ENCODE results near the gene NETO2. TPM values are rescaled to one million over a fixed set of nuclear protein-coding genes. Genes with fewer than 3 reads are reported as not detected.

Gene NETO2
- polyA plus RNA-seq, 1 donor from 2014 or later: 101 TPM

DNA sequence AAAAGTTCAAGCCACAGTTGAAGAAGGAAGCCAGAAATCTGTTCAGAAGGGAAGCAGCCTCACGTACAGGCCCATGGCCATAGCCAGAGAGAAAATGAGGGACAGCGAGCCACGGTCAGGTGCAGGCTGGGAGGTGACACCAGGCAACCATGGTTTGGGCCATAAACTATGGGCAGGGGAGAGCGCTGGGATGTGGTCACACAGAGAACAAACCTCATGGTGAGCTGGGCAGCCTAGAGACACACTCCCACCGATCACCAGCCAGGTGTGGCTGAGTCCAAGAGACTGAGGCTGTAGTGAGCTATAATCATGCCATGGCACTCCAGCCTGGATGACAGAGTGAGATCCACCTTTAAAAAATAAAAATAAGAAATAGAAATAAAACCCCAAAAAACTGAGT, 76.5 kb downstream of the NETO2 start:
- Histone ChIP-seq H3K79me2 (replicated peaks; ENCODE audit: insufficient read depth, low read length) (no peaks in the 10 kb centered on the region), H3K4me3 (ENCODE audit: low read length) (no peak overlapping the region), H3K4me2 (ENCODE audit: low read length) (no peak overlapping the region), H3K27me3 (ENCODE audit: insufficient read depth, low read depth, low read length) (no peaks in the 10 kb centered on the region), H3K9ac (ENCODE audit: low read length) (no peak overlapping the region), H3K9me2 (ENCODE audit: insufficient read depth, low read length) (no peaks in the 10 kb centered on the region), H2AFZ (ENCODE audit: low read depth, low read length) (no peak overlapping the region), H3K36me3 (ENCODE audit: insufficient read depth, low read length) (no peaks in the 10 kb centered on the region), H3K27ac (ENCODE audit: low read length) (no peak overlapping the region), H3K9me3 (ENCODE audit: low read length) (no peaks in the 10 kb centered on the region), H3F3A (ENCODE audit: insufficient read depth, low read length, poor library complexity, severe bottlenecking) (no peaks in the 10 kb centered on the region), H4K20me1 (ENCODE audit: insufficient read depth) (no peaks in the 10 kb centered on the region)
- no peak for TF ChIP-seq SMC3 (conservative IDR thresholded peaks at IDR 0.05; ENCODE audit: poor library complexity)
- TF ChIP-seq TAF1 (IDR thresholded peaks at IDR 0.05; ENCODE audit: low read depth): no peak
- no peak for TF ChIP-seq EP300 (conservative IDR thresholded peaks at IDR 0.05; ENCODE audit: poor library complexity, severe bottlenecking)
- no peak for TF ChIP-seq MXI1 (conservative IDR thresholded peaks at IDR 0.05; ENCODE audit: poor library complexity, severe bottlenecking)
- no peak for TF ChIP-seq POLR2AphosphoS5 (IDR thresholded peaks at IDR 0.05)
- no peak for TF ChIP-seq RAD21 (conservative IDR thresholded peaks at IDR 0.05)
- TF ChIP-seq, protein P1, sequence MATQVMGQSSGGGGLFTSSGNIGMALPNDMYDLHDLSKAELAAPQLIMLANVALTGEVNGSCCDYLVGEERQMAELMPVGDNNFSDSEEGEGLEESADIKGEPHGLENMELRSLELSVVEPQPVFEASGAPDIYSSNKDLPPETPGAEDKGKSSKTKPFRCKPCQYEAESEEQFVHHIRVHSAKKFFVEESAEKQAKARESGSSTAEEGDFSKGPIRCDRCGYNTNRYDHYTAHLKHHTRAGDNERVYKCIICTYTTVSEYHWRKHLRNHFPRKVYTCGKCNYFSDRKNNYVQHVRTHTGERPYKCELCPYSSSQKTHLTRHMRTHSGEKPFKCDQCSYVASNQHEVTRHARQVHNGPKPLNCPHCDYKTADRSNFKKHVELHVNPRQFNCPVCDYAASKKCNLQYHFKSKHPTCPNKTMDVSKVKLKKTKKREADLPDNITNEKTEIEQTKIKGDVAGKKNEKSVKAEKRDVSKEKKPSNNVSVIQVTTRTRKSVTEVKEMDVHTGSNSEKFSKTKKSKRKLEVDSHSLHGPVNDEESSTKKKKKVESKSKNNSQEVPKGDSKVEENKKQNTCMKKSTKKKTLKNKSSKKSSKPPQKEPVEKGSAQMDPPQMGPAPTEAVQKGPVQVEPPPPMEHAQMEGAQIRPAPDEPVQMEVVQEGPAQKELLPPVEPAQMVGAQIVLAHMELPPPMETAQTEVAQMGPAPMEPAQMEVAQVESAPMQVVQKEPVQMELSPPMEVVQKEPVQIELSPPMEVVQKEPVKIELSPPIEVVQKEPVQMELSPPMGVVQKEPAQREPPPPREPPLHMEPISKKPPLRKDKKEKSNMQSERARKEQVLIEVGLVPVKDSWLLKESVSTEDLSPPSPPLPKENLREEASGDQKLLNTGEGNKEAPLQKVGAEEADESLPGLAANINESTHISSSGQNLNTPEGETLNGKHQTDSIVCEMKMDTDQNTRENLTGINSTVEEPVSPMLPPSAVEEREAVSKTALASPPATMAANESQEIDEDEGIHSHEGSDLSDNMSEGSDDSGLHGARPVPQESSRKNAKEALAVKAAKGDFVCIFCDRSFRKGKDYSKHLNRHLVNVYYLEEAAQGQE (IDR thresholded peaks at IDR 0.05; ENCODE audit: borderline replicate concordance): no peak
- no peak for TF ChIP-seq EZH2 (IDR thresholded peaks at IDR 0.05; ENCODE audit: borderline replicate concordance, insufficient read depth, low read length, poor library complexity, severe bottlenecking)
- TF ChIP-seq, protein P2, sequence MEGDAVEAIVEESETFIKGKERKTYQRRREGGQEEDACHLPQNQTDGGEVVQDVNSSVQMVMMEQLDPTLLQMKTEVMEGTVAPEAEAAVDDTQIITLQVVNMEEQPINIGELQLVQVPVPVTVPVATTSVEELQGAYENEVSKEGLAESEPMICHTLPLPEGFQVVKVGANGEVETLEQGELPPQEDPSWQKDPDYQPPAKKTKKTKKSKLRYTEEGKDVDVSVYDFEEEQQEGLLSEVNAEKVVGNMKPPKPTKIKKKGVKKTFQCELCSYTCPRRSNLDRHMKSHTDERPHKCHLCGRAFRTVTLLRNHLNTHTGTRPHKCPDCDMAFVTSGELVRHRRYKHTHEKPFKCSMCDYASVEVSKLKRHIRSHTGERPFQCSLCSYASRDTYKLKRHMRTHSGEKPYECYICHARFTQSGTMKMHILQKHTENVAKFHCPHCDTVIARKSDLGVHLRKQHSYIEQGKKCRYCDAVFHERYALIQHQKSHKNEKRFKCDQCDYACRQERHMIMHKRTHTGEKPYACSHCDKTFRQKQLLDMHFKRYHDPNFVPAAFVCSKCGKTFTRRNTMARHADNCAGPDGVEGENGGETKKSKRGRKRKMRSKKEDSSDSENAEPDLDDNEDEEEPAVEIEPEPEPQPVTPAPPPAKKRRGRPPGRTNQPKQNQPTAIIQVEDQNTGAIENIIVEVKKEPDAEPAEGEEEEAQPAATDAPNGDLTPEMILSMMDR (IDR thresholded peaks at IDR 0.05; ENCODE audit: poor library complexity, severe bottlenecking): no peak

DNA sequence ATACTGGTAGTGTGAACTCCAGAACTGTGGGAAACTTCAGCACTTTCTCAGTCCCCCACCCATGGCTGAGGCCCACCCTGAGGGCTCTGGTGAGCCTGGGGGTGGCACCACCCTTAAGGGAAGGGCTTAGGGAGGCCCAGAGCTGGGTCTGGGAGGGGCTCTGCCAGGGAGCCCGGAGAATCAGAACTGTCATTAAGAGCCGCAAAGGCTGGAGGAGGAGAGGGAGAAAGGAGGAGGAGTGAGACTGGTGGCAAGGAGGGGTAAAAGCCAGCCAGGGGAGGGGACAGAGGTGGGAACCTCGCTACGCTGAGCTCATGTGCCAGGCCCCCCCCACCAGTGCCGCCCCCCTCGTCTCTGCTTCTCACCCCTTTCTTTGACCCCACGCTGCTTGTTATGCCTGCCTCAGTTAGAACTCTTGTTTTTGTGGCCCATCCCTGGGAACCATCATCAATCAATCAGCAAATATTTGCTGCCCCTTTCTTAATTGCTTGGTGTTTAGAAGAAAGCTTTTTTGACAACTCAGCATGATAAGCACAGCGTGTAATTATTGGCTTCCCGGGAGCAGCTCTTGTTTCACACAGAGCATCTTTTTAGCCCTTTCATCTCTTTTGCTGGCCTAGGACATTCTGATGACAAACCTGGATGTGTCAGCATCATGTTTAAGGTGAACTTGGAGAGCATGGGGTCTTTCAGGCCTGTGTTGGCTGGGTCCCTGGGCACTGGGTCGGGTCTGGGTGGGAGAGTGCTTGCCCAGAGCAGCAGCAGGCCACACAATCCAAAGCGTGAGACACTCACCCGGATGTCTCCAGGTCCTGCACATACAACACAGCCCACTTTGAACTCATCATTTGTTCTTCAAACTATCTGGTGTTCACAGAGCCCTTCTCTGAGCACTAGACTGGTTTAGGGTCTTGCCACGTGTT, 77.7 kb downstream of the NETO2 start:
- Histone ChIP-seq H4K20me1 (ENCODE audit: insufficient read depth) (no peaks in the 10 kb centered on the region), H3K9me3 (ENCODE audit: low read length) (no peaks in the 10 kb centered on the region), H3K27ac (ENCODE audit: low read length) (no peak overlapping the region), H3K36me3 (ENCODE audit: insufficient read depth, low read length) (no peaks in the 10 kb centered on the region), H3K79me2 (replicated peaks; ENCODE audit: insufficient read depth, low read length) (no peaks in the 10 kb centered on the region), H2AFZ (ENCODE audit: low read depth, low read length) (no peak overlapping the region), H3K4me3 (ENCODE audit: low read length) (no peak overlapping the region), H3K27me3 (ENCODE audit: insufficient read depth, low read depth, low read length) (no peaks in the 10 kb centered on the region), H3F3A (ENCODE audit: insufficient read depth, low read length, poor library complexity, severe bottlenecking) (no peaks in the 10 kb centered on the region), H3K9me2 (ENCODE audit: insufficient read depth, low read length) (no peaks in the 10 kb centered on the region), H3K4me2 (ENCODE audit: low read length) (no peak overlapping the region), H3K9ac (ENCODE audit: low read length) (no peak overlapping the region)
- TF ChIP-seq, protein P1 (IDR thresholded peaks at IDR 0.05; ENCODE audit: borderline replicate concordance): no peak
- no peak for TF ChIP-seq RAD21 (conservative IDR thresholded peaks at IDR 0.05)
- TF ChIP-seq TAF1 (IDR thresholded peaks at IDR 0.05; ENCODE audit: low read depth): no peak
- TF ChIP-seq MXI1 (conservative IDR thresholded peaks at IDR 0.05; ENCODE audit: poor library complexity, severe bottlenecking): no peak
- TF ChIP-seq EP300 (conservative IDR thresholded peaks at IDR 0.05; ENCODE audit: poor library complexity, severe bottlenecking): no peak
- no peak for TF ChIP-seq EZH2 (IDR thresholded peaks at IDR 0.05; ENCODE audit: borderline replicate concordance, insufficient read depth, low read length, poor library complexity, severe bottlenecking)
- TF ChIP-seq, protein P2 (IDR thresholded peaks at IDR 0.05; ENCODE audit: poor library complexity, severe bottlenecking): no peak
- no peak for TF ChIP-seq SMC3 (conservative IDR thresholded peaks at IDR 0.05; ENCODE audit: poor library complexity)
- TF ChIP-seq POLR2AphosphoS5 (IDR thresholded peaks at IDR 0.05): no peak

Measured in neural cell (in vitro differentiated cells).